CD4-positive, alpha-beta T cell treated with Interleukin-1 beta for 1 hour (primary cell): ENCODE results near the gene POC5.

Experiments
- DNase-seq, 2 donors: peaks; one replicate each; pipeline ENCODE4 v3.0.0-alpha.2; 2020 to 2022

Gene POC5

DNA sequence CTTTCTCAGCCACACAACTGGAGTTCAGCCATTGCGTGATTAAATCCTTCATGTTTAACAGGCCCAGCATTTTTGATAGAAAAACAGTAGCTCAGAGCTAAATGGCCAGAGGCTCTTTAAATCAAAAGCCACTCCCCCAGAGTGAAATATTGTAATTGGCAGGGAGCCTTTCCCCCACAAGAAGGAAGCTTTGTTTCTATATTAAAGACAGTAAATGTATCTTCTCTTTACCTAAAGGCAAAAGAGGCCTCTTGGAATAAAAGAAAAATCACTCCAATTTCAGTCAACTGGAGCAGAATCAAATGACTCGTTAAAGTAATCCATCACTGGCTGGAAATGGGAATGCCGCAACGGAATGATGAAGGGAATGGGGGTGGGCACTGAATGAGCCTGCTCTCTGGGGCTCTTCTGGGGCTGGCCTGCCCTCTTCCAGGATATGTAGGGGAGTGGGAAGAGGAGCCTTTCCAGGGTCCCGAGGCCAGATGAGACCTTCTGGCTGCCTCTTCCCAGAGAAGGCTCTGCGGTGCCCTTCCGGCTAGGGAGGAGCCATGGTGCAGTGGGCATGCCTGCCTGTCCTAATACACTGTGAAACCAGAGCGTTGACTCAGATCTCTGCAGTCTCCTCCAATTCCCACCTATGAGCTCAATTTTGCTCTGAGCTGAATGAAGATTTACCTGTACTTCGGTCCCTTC lies 60.8 kb downstream of the POC5 start:
- DNase-seq: no peak

DNA sequence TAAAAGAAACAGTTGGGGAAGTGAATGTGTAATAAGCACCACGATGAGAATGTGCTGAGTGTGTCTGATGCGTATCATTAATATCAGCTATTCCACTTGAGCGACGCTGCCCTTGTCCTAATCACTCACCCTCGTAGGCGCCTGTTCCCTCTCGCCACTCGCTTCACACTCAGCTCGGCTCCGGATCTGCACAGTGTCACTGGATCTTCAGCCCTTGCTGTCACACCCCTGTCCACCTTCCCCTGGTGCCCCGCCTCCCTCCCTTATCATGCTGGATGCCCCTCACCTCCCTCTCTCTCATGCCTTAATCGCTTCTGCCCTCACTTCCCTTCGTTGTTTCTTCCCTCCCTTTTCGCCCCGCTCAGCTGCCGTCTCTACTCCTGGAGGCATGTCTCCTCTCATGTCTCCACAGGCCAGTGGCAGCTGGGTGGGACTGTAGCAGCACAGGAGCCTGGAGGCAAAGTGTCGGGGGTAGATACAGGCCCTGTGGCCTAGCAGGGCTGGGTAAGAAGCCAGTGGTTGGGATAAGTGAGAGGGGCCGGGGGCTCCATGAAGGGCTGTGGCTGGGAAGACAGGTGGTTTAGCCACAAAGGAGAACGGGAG lies 62.4 kb downstream of the POC5 start:
- DNase-seq: no peak

DNA sequence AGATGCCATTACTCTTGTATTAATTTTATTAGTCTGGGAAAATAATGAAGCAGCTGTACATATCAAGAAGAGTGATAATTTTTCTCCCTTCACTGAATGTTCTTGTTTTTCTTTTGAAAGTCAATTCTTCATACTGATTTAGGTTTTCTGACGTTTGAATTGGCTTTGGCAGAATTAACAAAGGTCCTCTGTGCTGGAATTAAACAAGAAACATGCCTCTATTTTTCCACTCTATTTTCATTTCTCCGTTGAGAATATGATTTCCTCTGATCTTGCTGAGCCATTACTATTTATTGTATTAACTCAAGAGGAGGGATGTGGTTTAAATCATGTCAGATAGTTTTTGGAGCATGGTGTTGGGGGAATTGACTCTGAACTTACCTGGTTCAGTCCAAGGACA lies 63.7 kb downstream of the POC5 start:
- no peak for DNase-seq

DNA sequence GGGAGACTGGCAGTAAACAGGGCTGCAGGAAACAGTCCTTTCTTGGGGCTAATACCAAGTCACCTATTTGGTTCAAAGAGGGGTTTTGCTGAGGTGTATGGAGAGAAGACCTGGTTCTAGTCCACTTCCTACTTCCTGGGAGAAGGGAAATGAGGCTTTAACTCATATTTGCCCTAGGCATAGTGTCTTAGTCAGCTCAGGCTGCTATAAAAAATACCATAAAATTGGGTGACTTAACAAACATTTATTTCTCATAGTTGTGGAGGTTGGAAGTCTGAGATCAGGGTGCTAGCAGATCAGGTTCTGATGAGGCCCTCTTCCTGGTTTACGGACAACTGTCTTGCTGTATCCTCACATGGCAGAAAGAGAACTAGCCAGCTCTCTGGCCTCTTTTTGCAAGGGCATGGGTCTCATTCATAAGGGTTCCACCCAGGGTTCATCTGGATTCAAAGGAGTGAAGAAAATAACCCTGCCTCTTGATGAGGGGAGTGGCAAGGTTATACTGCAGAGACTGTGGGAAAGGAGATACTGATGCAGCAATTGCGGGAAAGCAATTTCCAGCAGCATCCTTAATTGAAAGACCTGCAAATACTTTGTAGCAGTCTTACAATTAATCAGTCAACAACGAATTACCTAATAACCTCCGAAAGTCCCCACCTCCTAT lies 65.5 kb downstream of the POC5 start:
- DNase-seq: no peak

DNA sequence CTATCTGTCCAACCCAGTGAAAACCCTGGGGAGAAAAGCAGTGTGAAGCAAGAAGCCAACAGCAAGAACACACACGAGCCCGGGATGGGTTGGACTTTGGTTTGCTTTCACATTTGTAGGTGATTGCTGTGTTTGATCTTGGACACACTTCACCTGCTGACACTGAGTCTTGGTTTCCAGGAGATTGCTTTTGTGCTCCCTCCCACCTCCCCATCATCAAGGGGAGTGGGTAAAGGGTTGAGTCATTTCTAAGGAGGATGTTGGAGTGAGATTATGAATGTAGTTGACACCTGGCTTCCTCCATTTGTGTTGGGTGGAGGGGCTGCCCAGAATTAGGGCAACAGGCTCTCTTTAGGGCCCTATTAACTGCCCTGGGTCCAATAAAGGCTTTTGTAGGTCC lies 68.5 kb downstream of the POC5 start:
- no peak for DNase-seq

DNA sequence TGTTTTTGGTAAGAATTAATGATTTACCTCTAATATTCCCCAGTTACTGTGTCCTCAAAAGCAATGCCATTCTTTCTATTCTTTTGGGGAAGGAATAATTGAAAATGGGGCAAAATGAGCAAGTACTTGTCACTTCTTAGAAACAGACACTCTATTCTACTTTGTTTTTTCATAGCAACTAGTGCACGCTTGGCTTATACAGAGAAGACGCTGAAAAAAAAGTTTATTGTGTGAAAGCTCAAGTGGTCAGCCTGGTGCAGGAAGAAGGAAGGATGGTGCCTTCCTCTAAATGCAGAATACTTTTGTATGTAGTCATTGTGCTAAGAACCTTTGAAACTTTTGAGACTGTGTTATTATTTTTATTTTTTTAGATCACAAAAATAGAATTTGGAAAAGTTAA lies 76.4 kb downstream of the POC5 start:
- no peak for DNase-seq

DNA sequence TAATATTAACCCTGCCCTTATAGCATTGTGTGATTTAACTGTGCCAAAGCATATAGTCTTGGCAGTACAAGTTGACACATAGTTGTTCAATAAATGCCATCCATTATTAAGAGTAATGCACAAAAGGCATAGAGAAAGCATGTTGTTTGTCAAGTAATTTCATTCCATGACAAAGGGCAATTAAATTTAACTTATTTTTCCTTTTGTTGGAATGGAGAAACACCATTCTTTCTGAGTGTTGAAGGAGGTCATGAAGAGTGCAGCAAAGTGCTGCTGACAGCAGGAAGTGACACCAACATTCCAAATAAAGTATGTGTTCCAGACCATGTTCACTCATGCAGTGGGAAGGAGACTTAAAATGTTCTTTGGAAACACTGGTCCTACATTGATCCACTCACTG lies 76.8 kb downstream of the POC5 start:
- no peak for DNase-seq

DNA sequence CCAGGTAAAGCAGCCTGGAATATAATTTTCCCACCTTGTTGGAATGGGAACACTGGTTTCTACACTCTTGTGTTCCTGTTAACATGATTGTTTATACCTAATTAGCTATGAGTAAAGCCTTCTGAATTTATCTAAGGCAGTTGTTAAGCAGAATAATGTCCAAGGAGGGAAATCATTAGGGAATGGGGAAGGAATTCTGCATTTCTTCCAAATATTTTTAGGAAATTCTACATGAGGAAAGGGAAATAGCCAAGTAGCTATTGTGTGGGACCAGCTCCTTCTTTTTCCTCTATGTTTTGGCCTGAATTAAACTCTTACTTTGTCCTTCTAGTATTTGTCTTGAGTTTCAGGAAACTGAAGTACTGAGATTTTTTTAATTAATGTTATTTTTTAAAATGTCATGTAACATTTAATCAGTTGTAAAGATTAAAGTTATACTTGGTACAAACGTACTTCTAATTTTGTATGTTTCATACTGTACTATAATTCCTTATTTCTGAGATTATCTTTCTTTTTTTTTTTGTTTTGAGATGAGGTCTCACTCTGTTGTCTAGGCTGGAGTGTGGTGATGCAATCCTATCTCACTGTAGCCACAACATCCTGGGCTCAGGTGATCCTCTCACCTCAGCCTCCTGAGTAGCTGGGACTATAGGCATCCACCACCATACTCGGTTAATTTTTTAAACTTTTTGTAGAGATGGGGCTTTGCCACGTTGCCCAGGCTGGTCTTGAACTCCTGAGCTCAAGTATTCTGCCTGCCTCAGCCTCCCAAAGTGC lies 77.5 kb downstream of the POC5 start:
- no peak for DNase-seq

DNA sequence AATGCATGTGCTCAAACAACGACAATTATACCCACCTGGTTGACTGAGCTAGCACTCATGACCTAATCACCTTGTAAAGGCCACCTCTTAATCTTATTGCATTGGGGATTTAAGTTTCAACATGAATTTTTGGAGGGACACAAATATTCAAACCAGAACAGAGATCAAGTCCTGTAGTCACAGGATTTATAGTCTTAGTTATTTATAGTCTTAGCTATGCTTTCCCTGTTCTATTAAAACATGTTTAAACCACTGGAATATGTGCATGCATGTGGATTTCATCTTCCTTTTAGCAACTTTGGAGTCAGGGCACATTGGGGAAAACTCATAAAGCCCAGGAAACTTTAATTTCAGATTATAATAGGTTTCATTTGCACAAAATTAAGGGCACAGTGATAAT lies 79.3 kb downstream of the POC5 start:
- DNase-seq: no peak

DNA sequence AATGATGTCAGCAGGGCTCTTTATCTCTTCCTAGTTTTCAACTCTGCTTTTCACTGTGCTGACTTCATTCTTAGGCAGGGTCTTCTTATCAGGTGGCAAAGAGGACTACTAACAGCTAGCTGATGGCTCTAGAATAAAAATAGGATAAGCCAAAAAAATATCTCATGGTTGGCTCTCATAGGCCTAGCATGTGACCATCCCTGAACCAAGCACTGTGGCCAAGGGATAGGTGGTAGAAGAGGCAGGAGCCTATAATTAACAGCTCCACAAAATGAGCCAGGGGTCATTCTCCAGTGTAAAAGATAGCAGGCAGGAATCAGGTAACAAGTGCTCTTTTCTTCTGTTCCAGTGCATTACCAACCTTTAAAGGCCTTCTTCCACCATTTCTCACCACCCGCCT lies 84.9 kb downstream of the POC5 start:
- no peak for DNase-seq

DNA sequence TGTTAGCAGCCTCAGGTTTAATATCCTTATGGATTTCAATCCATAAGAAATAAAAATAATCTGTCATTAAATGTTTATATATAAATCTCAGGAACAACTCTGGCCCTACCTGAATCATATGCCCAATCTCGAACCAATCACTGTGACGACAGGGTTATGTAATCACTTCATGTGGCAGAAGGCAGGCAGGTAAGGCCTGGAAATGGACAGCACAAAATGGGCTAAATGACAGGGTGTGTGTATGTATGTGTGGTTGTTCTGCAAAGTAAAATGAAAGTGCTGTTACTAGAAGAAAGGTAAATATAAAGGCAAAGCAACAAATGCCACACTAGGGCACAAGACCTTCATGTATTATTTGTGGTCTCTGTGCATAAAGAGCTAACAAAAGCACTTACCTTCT lies 86.4 kb downstream of the POC5 start:
- no peak for DNase-seq

DNA sequence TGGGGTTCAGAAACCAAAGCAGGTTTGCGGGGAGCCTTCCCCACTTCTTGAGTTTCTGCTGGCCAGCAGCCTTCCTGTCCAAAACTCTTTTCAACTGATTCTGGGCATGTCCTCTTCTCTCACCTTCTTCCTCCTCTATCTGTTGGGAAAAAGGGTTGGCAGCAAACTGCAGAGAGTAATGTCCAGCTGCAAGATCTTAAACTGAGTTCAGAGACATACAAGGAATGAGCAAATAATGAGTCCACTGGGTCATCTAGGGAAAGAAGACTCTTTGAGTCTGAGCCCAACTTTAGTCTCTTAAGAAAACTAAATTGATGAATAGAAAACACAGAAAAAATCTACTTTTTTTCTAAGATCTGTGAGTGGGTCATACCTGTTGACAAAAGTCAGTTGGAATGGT lies 89.4 kb downstream of the POC5 start:
- no peak for DNase-seq

DNA sequence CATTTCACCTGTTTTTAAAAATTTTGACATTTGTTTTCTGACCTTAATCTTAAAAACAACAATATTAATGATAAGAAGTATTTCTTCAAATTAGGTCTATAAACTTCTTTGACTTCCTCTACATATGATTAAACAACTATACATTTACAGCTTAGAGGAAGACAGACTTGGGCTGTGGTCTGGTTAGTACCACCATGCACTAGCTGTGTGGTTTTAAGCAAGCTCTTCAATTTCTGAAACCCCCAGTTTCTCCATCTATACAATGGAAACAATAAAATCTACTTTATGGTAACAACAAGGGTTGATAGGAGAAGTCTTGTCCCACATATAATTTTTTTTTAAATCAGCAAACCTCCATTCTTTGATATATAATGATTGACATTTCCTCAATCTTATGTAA lies 90.3 kb downstream of the POC5 start:
- DNase-seq: no peak
